ENCODE data around the gene SLC1A4. TPM values are rescaled to one million over a fixed set of nuclear protein-coding genes. Genes with fewer than 3 reads are reported as not detected.

SLC1A4 gene
- total and polyA plus RNA-seq, 10 of the 15 experiments (the other 5 are each of a cell fraction or from before 2014, with no cell fraction given): 10.8 to 43.2 (median 27.7) TPM

DNA sequence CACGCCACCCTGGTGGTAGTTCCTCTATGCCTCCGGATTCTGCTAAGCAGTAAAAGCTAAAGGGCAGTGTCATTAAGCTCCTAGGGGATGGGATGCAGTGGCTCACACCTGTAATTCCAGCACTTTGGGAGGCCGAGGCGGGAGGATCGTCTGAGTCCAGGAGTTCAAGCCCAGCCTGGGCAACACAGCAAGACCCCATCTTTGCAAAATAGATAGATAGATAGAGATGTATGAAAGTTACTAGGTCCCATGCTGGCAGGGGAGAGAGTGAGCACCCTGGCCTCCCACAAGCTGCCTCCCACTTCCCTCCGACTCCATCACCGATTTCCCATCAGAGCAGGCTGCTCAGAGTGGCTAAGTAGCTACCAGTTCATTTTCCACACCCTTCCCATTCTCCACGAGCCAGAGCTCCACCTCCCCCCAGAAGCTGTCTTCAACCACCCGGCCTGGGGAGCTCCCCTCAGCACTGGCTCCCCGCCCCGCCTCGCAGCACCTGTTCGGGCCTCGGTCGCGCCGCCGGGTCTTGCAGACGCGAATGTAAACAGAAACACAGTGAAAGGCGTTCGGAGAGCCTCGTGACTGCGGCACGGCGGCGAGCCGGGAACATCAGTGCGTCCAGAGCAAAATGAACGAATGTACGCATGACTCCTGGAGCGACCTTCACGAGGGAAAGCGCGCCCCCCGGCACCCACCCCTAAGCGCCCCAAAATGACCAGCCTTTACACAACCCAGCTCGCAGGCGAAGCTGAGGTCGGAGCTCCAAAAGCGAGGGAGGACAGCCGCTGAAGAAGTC is 66.4 kb downstream of the SLC1A4 start (continued):
- TF ChIP-seq, protein P1, sequence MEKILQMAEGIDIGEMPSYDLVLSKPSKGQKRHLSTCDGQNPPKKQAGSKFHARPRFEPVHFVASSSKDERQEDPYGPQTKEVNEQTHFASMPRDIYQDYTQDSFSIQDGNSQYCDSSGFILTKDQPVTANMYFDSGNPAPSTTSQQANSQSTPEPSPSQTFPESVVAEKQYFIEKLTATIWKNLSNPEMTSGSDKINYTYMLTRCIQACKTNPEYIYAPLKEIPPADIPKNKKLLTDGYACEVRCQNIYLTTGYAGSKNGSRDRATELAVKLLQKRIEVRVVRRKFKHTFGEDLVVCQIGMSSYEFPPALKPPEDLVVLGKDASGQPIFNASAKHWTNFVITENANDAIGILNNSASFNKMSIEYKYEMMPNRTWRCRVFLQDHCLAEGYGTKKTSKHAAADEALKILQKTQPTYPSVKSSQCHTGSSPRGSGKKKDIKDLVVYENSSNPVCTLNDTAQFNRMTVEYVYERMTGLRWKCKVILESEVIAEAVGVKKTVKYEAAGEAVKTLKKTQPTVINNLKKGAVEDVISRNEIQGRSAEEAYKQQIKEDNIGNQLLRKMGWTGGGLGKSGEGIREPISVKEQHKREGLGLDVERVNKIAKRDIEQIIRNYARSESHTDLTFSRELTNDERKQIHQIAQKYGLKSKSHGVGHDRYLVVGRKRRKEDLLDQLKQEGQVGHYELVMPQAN (conservative IDR thresholded peaks at IDR 0.05): peak; percentile 84; the same call in 1 of the 2 replicates
- TF ChIP-seq TARDBP (IDR thresholded peaks at IDR 0.05; ENCODE audit: borderline replicate concordance): no peak
- no peak for TF ChIP-seq CBX3 (IDR thresholded peaks at IDR 0.05; ENCODE audit: borderline replicate concordance, low read depth)
- TF ChIP-seq, protein P2, sequence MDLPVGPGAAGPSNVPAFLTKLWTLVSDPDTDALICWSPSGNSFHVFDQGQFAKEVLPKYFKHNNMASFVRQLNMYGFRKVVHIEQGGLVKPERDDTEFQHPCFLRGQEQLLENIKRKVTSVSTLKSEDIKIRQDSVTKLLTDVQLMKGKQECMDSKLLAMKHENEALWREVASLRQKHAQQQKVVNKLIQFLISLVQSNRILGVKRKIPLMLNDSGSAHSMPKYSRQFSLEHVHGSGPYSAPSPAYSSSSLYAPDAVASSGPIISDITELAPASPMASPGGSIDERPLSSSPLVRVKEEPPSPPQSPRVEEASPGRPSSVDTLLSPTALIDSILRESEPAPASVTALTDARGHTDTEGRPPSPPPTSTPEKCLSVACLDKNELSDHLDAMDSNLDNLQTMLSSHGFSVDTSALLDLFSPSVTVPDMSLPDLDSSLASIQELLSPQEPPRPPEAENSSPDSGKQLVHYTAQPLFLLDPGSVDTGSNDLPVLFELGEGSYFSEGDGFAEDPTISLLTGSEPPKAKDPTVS (IDR thresholded peaks at IDR 0.05; ENCODE audit: low read depth, low read length): no peak
- no peak for TF ChIP-seq BCL11A (IDR thresholded peaks at IDR 0.05; ENCODE audit: low read depth, low read length)
- TF ChIP-seq NFYB (IDR thresholded peaks at IDR 0.05; ENCODE audit: insufficient read depth, low read depth, low read length): no peak
- TF ChIP-seq, protein P3, sequence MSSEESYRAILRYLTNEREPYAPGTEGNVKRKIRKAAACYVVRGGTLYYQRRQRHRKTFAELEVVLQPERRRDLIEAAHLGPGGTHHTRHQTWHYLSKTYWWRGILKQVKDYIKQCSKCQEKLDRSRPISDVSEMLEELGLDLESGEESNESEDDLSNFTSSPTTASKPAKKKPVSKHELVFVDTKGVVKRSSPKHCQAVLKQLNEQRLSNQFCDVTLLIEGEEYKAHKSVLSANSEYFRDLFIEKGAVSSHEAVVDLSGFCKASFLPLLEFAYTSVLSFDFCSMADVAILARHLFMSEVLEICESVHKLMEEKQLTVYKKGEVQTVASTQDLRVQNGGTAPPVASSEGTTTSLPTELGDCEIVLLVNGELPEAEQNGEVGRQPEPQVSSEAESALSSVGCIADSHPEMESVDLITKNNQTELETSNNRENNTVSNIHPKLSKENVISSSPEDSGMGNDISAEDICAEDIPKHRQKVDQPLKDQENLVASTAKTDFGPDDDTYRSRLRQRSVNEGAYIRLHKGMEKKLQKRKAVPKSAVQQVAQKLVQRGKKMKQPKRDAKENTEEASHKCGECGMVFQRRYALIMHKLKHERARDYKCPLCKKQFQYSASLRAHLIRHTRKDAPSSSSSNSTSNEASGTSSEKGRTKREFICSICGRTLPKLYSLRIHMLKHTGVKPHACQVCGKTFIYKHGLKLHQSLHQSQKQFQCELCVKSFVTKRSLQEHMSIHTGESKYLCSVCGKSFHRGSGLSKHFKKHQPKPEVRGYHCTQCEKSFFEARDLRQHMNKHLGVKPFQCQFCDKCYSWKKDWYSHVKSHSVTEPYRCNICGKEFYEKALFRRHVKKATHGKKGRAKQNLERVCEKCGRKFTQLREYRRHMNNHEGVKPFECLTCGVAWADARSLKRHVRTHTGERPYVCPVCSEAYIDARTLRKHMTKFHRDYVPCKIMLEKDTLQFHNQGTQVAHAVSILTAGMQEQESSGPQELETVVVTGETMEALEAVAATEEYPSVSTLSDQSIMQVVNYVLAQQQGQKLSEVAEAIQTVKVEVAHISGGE (CRISPR knock-in tag; IDR thresholded peaks at IDR 0.05): no peak
- no peak for TF ChIP-seq RELA (IDR thresholded peaks at IDR 0.05; ENCODE audit: borderline replicate concordance, partially characterized antibody)
- peak; percentile 77 for TF ChIP-seq FOXK2 (IDR thresholded peaks at IDR 0.05)
- TF ChIP-seq ZNF217 (IDR thresholded peaks at IDR 0.05): no peak
- no peak for TF ChIP-seq SMC3 (IDR thresholded peaks at IDR 0.05; ENCODE audit: borderline replicate concordance, low read length)
- no peak for TF ChIP-seq CHD4 (IDR thresholded peaks at IDR 0.05)
- no peak for TF ChIP-seq PAX8 (IDR thresholded peaks at IDR 0.05)
- TF ChIP-seq NRF1 (conservative IDR thresholded peaks at IDR 0.05; ENCODE audit: low read depth, low read length): no peak
- TF ChIP-seq YY1 (IDR thresholded peaks at IDR 0.05; ENCODE audit: low read depth, low read length): no peak
- TF ChIP-seq MYC (IDR thresholded peaks at IDR 0.05; ENCODE audit: insufficient read depth, insufficient read length, insufficient replicate concordance, low read length, severe bottlenecking): no peak
- no peak for TF ChIP-seq SREBF1 (IDR thresholded peaks at IDR 0.05; ENCODE audit: low read length)
- TF ChIP-seq, protein P4, sequence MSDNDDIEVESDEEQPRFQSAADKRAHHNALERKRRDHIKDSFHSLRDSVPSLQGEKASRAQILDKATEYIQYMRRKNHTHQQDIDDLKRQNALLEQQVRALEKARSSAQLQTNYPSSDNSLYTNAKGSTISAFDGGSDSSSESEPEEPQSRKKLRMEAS (IDR thresholded peaks at IDR 0.05; ENCODE audit: low read depth, low read length): peak; percentile 59; the same call in 1 of the 2 replicates
- no peak for TF ChIP-seq ZZZ3 (IDR thresholded peaks at IDR 0.05; ENCODE audit: control insufficient read depth, insufficient read length, low read depth)
- TF ChIP-seq SMAD1 (IDR thresholded peaks at IDR 0.05; ENCODE audit: low read depth, partially characterized antibody): no peak
- no peak for TF ChIP-seq SMARCA5 (IDR thresholded peaks at IDR 0.05)
- no peak for TF ChIP-seq IKZF2 (IDR thresholded peaks at IDR 0.05)
- TF ChIP-seq MEF2B (IDR thresholded peaks at IDR 0.05; ENCODE audit: partially characterized antibody, poor library complexity, severe bottlenecking): no peak
- no peak for TF ChIP-seq RFX5 (IDR thresholded peaks at IDR 0.05; ENCODE audit: low read depth, low read length)

Measured in GM12878 (cell line).